ENCODE results near the gene UXS1.

The UXS1 gene

GRCh38 chr2:106075048-106075447 lies 119.1 kb downstream of the UXS1 start:
- no peak for TF ChIP-seq CTCF (IDR thresholded peaks at IDR 0.05; ENCODE audit: control insufficient read depth, insufficient read depth, low read depth, low read length, missing control alignments)
- H3K4me3 ChIP-seq (ENCODE audit: control insufficient read depth, low read depth, low read length): no peak overlapping the region

GRCh38 chr2:106073678-106074406 lies 120.3 kb downstream of the UXS1 start:
- DNase-seq (ENCODE audit: low read depth): no peak
- no peak for TF ChIP-seq CTCF (IDR thresholded peaks at IDR 0.05; ENCODE audit: control insufficient read depth, insufficient read depth, low read depth, low read length, missing control alignments)
- no peak overlapping the region for H3K4me3 ChIP-seq (ENCODE audit: control insufficient read depth, low read depth, low read length)

More at GRCh38 chr2:106075048-106075447, 119.1 kb downstream of the UXS1 start:
- DNase-seq (ENCODE audit: low read depth): no peak

GRCh38 chr2:106070181-106070580 lies 123.9 kb downstream of the UXS1 start:
- no peak for DNase-seq (ENCODE audit: low read depth)
- TF ChIP-seq CTCF (IDR thresholded peaks at IDR 0.05; ENCODE audit: control insufficient read depth, insufficient read depth, low read depth, low read length, missing control alignments): no peak
- no peak overlapping the region for H3K4me3 ChIP-seq (ENCODE audit: control insufficient read depth, low read depth, low read length)

GRCh38 chr2:106068451-106068850 lies 125.7 kb downstream of the UXS1 start:
- TF ChIP-seq CTCF (IDR thresholded peaks at IDR 0.05; ENCODE audit: control insufficient read depth, insufficient read depth, low read depth, low read length, missing control alignments): no peak
- no peak overlapping the region for H3K4me3 ChIP-seq (ENCODE audit: control insufficient read depth, low read depth, low read length)
- DNase-seq (ENCODE audit: low read depth): no peak

GRCh38 chr2:106065983-106066820 lies 127.9 kb downstream of the UXS1 start:
- H3K4me3 ChIP-seq (ENCODE audit: control insufficient read depth, low read depth, low read length): no peak overlapping the region
- no peak for TF ChIP-seq CTCF (IDR thresholded peaks at IDR 0.05; ENCODE audit: control insufficient read depth, insufficient read depth, low read depth, low read length, missing control alignments)
- DNase-seq (ENCODE audit: low read depth): no peak

GRCh38 chr2:106065268-106065982 lies 128.7 kb downstream of the UXS1 start:
- DNase-seq (ENCODE audit: low read depth): no peak
- H3K4me3 ChIP-seq (ENCODE audit: control insufficient read depth, low read depth, low read length): no peak overlapping the region
- no peak for TF ChIP-seq CTCF (IDR thresholded peaks at IDR 0.05; ENCODE audit: control insufficient read depth, insufficient read depth, low read depth, low read length, missing control alignments)
